ENCODE data around the gene GRAMD1C. TPM values are rescaled to one million over a fixed set of nuclear protein-coding genes. Genes with fewer than 3 reads are reported as not detected.

The GRAMD1C gene
- polyA plus RNA-seq, 2 of the 4 experiments (the other 2 are of a cell fraction): 0.32 to 0.59 TPM

DNA sequence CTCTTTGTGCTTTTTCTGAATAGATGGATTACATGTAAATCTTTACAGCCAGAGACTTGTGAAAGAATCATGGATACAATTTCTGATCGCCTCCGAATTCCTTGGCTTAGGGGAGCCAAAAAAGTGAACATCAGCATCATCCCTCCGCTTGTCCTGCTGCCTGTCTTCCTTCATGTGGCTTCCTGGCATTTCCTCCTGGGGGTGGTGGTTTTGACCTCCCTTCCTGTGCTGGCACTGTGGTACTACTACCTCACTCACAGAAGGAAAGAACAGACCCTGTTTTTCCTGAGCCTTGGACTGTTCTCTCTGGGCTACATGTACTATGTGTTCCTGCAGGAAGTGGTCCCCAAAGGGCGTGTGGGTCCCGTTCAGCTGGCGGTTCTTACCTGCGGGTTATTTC is 115.1 kb downstream of the GRAMD1C start:
- ATAC-seq: no peak
- FAIRE-seq: no peak
- WGBS (ENCODE audit: missing lambda C conversion rate): 89% methylated on average over 7 of the region's 7 CpGs

DNA sequence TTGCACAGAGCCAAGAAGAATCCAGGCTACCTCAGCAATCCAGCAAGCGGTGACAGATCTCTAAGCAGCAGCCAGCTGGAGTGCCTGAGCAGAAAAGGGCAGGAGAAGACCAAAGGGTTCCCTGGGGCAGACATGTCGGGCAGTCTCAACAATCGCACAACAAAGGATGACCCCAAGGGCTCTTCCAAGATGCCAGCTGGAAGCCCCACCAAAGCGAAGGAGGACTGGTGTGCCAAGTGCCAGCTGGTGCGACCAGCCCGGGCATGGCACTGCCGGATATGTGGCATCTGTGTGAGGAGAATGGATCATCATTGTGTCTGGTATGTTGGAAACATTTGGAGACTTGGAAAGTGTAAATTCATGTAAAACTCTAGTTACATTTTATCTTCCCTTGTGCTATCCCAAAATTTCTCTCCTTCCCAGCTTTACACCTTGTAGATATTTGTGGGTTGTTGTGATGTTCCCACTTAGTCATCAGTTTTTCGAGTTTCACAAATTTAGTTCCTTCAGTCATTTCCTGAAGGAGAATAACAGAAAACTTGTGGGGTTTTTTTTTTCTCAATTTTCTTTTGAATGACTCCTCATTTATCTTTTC is 115.6 kb downstream of the GRAMD1C start:
- Histone ChIP-seq H3K4me1 (no peaks in the 10 kb centered on the region), H3K9me3 (no peaks in the 10 kb centered on the region), H3K27ac (no peak overlapping the region), H3K4me2 (no peak overlapping the region), H3K4me3 (no peak overlapping the region)
- FAIRE-seq (no peak), ATAC-seq (no peak), DNase-seq (ENCODE audit: low read depth in 1 of 2, low spot score in 1 of 2) (no peak)
- TF ChIP-seq KDM5A (IDR thresholded peaks at IDR 0.05) (no peak), CHD4 (IDR thresholded peaks at IDR 0.05; ENCODE audit: borderline replicate concordance) (no peak), BCL3 (IDR thresholded peaks at IDR 0.05) (no peak), NPAS2 (CRISPR knock-in tag; IDR thresholded peaks at IDR 0.05; ENCODE audit: borderline replicate concordance) (no peak), RFX5 (IDR thresholded peaks at IDR 0.05) (no peak), BHLHE40 (IDR thresholded peaks at IDR 0.05; ENCODE audit: low read depth, low read length) (no peak), FOSB (CRISPR knock-in tag; IDR thresholded peaks at IDR 0.05) (no peak), ZFP36 (IDR thresholded peaks at IDR 0.05; ENCODE audit: borderline replicate concordance, partially characterized antibody) (no peak), MAZ (IDR thresholded peaks at IDR 0.05; ENCODE audit: borderline replicate concordance, low read depth, low read length) (no peak)
- ChIA-PET CTCF (no interaction called here), POLR2A (no interaction called here)
- 92% methylated on average over 8 of the region's 8 CpGs for WGBS (ENCODE audit: missing lambda C conversion rate)

More for the DNA sequence above, 115.1 kb downstream of the GRAMD1C start:
- H3K4me3 ChIP-seq: no peak overlapping the region
- H3K4me2 ChIP-seq: no peak overlapping the region
- H3K9me3 ChIP-seq: no peaks in the 10 kb centered on the region
- CTCF ChIA-PET: interaction anchor here (1.0 kb wide), 1 partner anchor 13 kb away, joined by 3 read pairs; no protein-coding TSS in a partner anchor
- POLR2A ChIA-PET: no interaction called here
- H3K4me1 ChIP-seq: no peaks in the 10 kb centered on the region
- TF ChIP-seq CEBPB (IDR thresholded peaks at IDR 0.05): no peak
- no peak for TF ChIP-seq CBX8 (IDR thresholded peaks at IDR 0.05)
- no peak for TF ChIP-seq TP53 (CRISPR knock-in tag; IDR thresholded peaks at IDR 0.05)
- no peak for TF ChIP-seq HOXB5 (CRISPR knock-in tag; IDR thresholded peaks at IDR 0.05)
- TF ChIP-seq ZFP36 (IDR thresholded peaks at IDR 0.05; ENCODE audit: borderline replicate concordance, partially characterized antibody): no peak
- TF ChIP-seq ZC3H11A (IDR thresholded peaks at IDR 0.05): no peak
- no peak for TF ChIP-seq BHLHE40 (IDR thresholded peaks at IDR 0.05; ENCODE audit: low read depth, low read length)
- no peak for TF ChIP-seq HDAC2 (IDR thresholded peaks at IDR 0.05)
- no peak for DNase-seq (ENCODE audit: low read depth in 1 of 2, low spot score in 1 of 2)
- H3K27ac ChIP-seq: no peak overlapping the region

GRCh38 chr3:113963879-113964278 is 125.3 kb downstream of the GRAMD1C start:
- WGBS (ENCODE audit: missing lambda C conversion rate): 81% methylated on average over 3 of the region's 3 CpGs
- no peak for DNase-seq (ENCODE audit: low read depth in 1 of 2, low spot score in 1 of 2)
- Histone ChIP-seq H3K4me3 (no peak overlapping the region), H3K9me3 (no peaks in the 10 kb centered on the region), H3K4me1 (no peaks in the 10 kb centered on the region), H3K27ac (no peak overlapping the region), H3K4me2 (no peak overlapping the region)
- no peak for FAIRE-seq
- ATAC-seq: no peak
- TF ChIP-seq NPAS2 (CRISPR knock-in tag; IDR thresholded peaks at IDR 0.05; ENCODE audit: borderline replicate concordance): no peak
- TF ChIP-seq SMC3 (IDR thresholded peaks at IDR 0.05): no peak
- TF ChIP-seq BCL3 (IDR thresholded peaks at IDR 0.05): no peak
- no peak for TF ChIP-seq SREBF2 (IDR thresholded peaks at IDR 0.05)
- TF ChIP-seq KDM1A (IDR thresholded peaks at IDR 0.05; ENCODE audit: low read depth): no peak
- no peak for TF ChIP-seq POLR2A (IDR thresholded peaks at IDR 0.05; ENCODE audit: low read length)
- no peak for TF ChIP-seq RFX5 (IDR thresholded peaks at IDR 0.05)
- no peak for TF ChIP-seq MAFK (IDR thresholded peaks at IDR 0.05; ENCODE audit: partially characterized antibody)
- TF ChIP-seq ELK1 (IDR thresholded peaks at IDR 0.05; ENCODE audit: low read depth, low read length): no peak
- TF ChIP-seq RARB (CRISPR knock-in tag; IDR thresholded peaks at IDR 0.05): no peak
- TF ChIP-seq HOXA7 (CRISPR knock-in tag; IDR thresholded peaks at IDR 0.05): no peak
- no peak for TF ChIP-seq ZFP36 (IDR thresholded peaks at IDR 0.05; ENCODE audit: borderline replicate concordance, partially characterized antibody)
- CTCF ChIA-PET: no interaction called here
- POLR2A ChIA-PET: no interaction called here
